ENCODE measurements around the gene TLDC2. TPM values are rescaled to one million over a fixed set of nuclear protein-coding genes. Genes with fewer than 3 reads are reported as not detected.
A peak's percentile ranks its signal among the peaks of the same experiment; 100 is the strongest.

The TLDC2 gene
- total RNA-seq, 1 experiment from 2014 or later: 0.17 TPM

GRCh38 chr20:36830791-36831691 is 44.9 kb upstream of the TLDC2 start:
- no peak overlapping the region for H3K4me3 Mint-ChIP-seq
- TF ChIP-seq NR2C2 (CRISPR knock-in tag; IDR thresholded peaks at IDR 0.05) (no peak), ELF4 (CRISPR knock-in tag; IDR thresholded peaks at IDR 0.05; ENCODE audit: low read depth) (no peak), MYBL2 (CRISPR knock-in tag; IDR thresholded peaks at IDR 0.05) (no peak), ATF2 (CRISPR knock-in tag; IDR thresholded peaks at IDR 0.05; ENCODE audit: borderline replicate concordance, low read depth) (no peak), HMGXB4 (CRISPR knock-in tag; IDR thresholded peaks at IDR 0.05) (no peak), PREB (CRISPR knock-in tag; IDR thresholded peaks at IDR 0.05; ENCODE audit: borderline replicate concordance) (no peak)
- peaks cover 17% of the 10 kb centered on the region for H3K4me1 Mint-ChIP-seq
- DNase-seq (ENCODE audit: low spot score): no peak
- H3K27ac Mint-ChIP-seq: peak overlapping the region; percentile 77
- H3K27me3 Mint-ChIP-seq (ENCODE audit: low read depth): no peaks in the 10 kb centered on the region
- H3K36me3 Mint-ChIP-seq: peaks cover 19% of the 10 kb centered on the region
- ChIA-PET POLR2A (interaction anchor here (0.6 kb wide), 1 partner anchor 70 kb away, joined by 4 read pairs; no protein-coding TSS in a partner anchor), CTCF (interaction anchor here (0.5 to 2.1 kb wide), 14 partner anchors 9 to 379 kb away, joined by 3 to 15 read pairs (median 4); partner anchors contain the start of genes DSN1 and NDRG3)
- ATAC-seq: no peak
- H3K9me3 Mint-ChIP-seq: no peaks in the 10 kb centered on the region

- Mint-ChIP-seq H3K9me3 (no peaks in the 10 kb centered on the region), H3K36me3 (peaks cover 11% of the 10 kb centered on the region), H3K27ac (peak overlapping the region; percentile 48), H3K4me3 (no peak overlapping the region), H3K4me1 (peaks cover 23% of the 10 kb centered on the region), H3K27me3 (ENCODE audit: low read depth) (no peaks in the 10 kb centered on the region)
- POLR2A ChIA-PET: interaction anchor here (0.6 kb wide), 1 partner anchor 217 kb away, joined by 3 read pairs; no protein-coding TSS in a partner anchor
- CTCF ChIA-PET: interaction anchor here (1.8 to 7.0 kb wide), 2 partner anchors 10 to 24 kb away, joined by 9 to 65 read pairs; no protein-coding TSS in a partner anchor
- DNase-seq (ENCODE audit: low spot score): no peak
- no peak for TF ChIP-seq ZNF425 (CRISPR knock-in tag; conservative IDR thresholded peaks at IDR 0.05)
- TF ChIP-seq HMGA2 (CRISPR knock-in tag; IDR thresholded peaks at IDR 0.05): no peak
- no peak for TF ChIP-seq ERG (CRISPR knock-in tag; IDR thresholded peaks at IDR 0.05)
- TF ChIP-seq NFE2L1 (CRISPR knock-in tag; IDR thresholded peaks at IDR 0.05): no peak
- no peak for TF ChIP-seq PREB (CRISPR knock-in tag; IDR thresholded peaks at IDR 0.05; ENCODE audit: borderline replicate concordance)
- TF ChIP-seq ZBTB21 (CRISPR knock-in tag; IDR thresholded peaks at IDR 0.05; ENCODE audit: borderline replicate concordance): no peak
- no peak for TF ChIP-seq GTF2I (CRISPR knock-in tag; conservative IDR thresholded peaks at IDR 0.05)
- TF ChIP-seq EMX1 (CRISPR knock-in tag; IDR thresholded peaks at IDR 0.05): no peak
- no peak for TF ChIP-seq SMAD3 (CRISPR knock-in tag; IDR thresholded peaks at IDR 0.05; ENCODE audit: borderline replicate concordance)
- no peak for TF ChIP-seq SP1 (CRISPR knock-in tag; conservative IDR thresholded peaks at IDR 0.05)
- no peak for TF ChIP-seq ZBTB43 (CRISPR knock-in tag; IDR thresholded peaks at IDR 0.05)
- no peak for TF ChIP-seq ZNF396 (CRISPR knock-in tag; IDR thresholded peaks at IDR 0.05; ENCODE audit: borderline replicate concordance)
- TF ChIP-seq MYBL2 (CRISPR knock-in tag; IDR thresholded peaks at IDR 0.05): no peak
- ATAC-seq: no peak
Measured at GRCh38 chr20:36832791-36833190, 43.1 kb upstream of the TLDC2 start.

Data from WTC11 (cell line).